ENCODE measurements around the gene ZNF606. TPM values are rescaled to one million over a fixed set of nuclear protein-coding genes. Genes with fewer than 3 reads are reported as not detected.

Gene ZNF606
- 8.2 and 8.3 TPM in 2 replicates for total RNA-seq

DNA sequence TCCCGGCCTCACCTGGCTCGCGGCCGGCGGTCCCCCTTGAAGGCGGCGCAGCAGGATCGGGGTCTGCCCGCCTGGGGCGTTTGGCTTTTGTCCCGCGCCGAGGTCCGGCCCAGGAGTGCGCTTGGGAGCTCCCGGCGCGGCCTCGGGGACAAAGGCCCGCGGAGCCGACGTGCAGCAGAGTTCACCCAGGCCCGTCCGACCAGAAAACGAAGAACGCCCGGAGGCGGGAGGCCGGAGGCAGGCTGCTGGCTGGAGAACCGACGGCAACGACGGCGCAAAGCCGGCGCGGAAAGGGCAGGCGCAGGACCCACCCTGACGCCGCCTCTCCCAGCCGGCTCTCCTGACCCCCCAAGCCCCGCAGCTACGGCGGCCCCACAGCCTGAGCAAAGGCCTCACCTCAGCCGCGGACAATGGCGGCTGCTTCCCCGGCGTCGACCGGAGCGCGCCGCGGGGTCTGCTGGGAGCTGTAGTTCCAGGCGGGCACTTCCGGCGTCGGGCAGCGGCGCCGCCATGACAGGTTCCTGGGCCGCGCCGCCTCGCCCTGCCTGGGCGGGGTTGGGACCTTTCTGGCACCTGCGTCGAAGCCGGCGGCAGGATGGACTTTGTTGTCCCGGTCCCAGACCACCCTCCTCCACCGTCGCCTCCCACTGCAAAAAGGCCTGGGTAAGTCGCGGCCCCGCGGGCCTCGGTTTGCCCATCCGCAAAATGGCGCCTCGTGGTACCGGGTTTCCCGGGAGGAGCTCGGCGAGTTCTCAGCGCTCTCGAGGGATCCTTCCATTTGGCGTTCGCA is at the start of gene ZNF606:
ZNF606 (minus strand) TSS at position 437 of the 790 bp plus-strand sequence. CDS start 1,501 bp downstream, outside the sequence.

DNA sequence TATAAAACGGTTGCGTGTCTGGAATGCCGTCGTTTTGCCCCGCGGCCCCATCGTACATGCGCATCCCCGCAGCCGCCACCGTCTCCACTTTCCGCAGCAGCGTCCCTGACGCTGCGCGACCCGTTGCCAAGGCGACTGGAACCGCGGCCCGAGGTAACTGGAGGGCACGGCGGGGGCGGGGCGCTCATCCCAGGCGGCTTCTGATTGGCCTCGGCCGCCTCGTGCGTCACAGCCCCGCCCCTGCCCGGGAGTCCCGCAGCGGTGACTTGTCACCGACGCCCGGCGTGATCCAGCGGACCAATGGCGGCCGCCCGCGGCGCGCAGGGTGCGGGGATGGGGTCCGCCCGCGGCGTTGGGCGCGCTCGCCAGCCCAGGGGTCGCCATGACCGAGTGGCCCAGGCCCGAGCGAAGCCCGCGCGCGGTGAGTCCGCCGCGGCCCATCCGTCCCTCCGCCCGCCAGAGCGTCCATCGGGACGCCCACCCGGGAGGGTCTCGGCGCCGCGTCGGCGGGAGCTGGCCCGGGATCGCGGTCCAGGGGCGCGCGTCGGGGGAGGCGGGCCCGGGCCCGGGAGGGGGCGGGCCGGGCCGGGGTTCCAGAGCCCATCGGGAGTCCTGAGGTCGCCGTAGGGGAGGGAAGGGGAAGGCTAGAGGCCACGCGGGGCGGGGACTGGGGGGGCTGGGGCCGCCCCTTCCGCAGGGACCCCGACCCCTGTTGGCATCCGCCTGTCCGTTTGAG is 31.3 kb upstream of the ZNF606 start, which contains the start of gene ZSCAN1:
ZSCAN1 (plus strand) TSS at position 285 of the 736 bp plus-strand sequence. CDS start 3,812 bp downstream, outside the sequence.

DNA sequence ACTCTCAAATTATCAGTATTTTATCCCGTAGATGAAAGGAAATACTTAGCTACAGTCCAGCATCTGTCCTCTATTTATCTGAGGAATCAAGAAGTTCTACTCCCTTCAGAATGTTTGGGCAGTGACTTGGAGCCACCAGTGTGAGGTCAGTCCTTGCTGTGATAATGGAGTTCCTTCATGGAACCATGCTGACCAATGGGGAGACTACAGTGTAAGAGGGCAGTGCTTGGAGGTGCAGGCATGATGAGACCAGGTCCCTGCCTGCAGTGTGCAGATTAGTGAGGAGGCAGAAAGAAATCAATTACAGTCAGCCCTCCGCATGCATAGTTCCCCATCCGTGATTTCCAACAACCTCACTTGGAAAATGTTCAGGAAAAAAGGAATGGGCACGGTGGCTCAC is 28.2 kb downstream of the ZNF606 start, which contains the start of gene C19orf18:
C19orf18 (minus strand) TSS at position 101 of the 400 bp plus-strand sequence. CDS start 102 bp downstream, outside the sequence.

GRCh38 chr19:57947419-57948134 is 55.0 kb downstream of the ZNF606 start, which contains the start of gene ZNF256:
Gene ZNF256, minus strand, starts transcription at chr19:57947706. Its CDS starts 232 bp downstream, at chr19:57947474.

GRCh38 chr19:57934820-57935665 is 67.6 kb downstream of the ZNF606 start, which contains the start of gene ZNF418:
Gene ZNF418, minus strand, starts transcription at chr19:57935402. Its CDS starts 1,580 bp downstream, at chr19:57933822.

Other genes with a start within 250 kb of the ZNF606 start
- gene ZNF586, start 233.1 kb downstream of the ZNF606 start, total RNA-seq: 4.7 and 12.6 TPM in 2 replicates
- 0.85 and 2.6 TPM in 2 replicates for gene ZNF552, start 187.9 kb downstream of the ZNF606 start, total RNA-seq
- 7.9 and 10.6 TPM in 2 replicates for gene ZNF587B, start 172.5 kb downstream of the ZNF606 start, total RNA-seq
- gene ZNF587, start 153.0 kb downstream of the ZNF606 start, total RNA-seq: 9.0 and 15.4 TPM in 2 replicates
- 2.9 and 7.7 TPM in 2 replicates for gene ZNF814, start 113.8 kb downstream of the ZNF606 start, total RNA-seq
- 6.9 and 7.8 TPM in 2 replicates for gene ZNF417, start 86.2 kb downstream of the ZNF606 start, total RNA-seq
- gene ZNF418, start 67.4 kb downstream of the ZNF606 start, total RNA-seq: 2.9 and 3.3 TPM in 2 replicates
- gene ZNF256, start 55.1 kb downstream of the ZNF606 start, total RNA-seq: 2.6 and 3.8 TPM in 2 replicates
- gene C19orf18, start 28.3 kb downstream of the ZNF606 start, total RNA-seq: not detected in 2 replicates
- not detected in 2 replicates for gene ZSCAN1, start 31.2 kb upstream of the ZNF606 start, total RNA-seq
- gene ZNF135, start 56.5 kb upstream of the ZNF606 start, total RNA-seq: 3.3 and 3.4 TPM in 2 replicates
- 34.6 and 41.3 TPM in 2 replicates for gene ZSCAN18, start 95.4 kb upstream of the ZNF606 start, total RNA-seq
- 9.1 and 10.0 TPM in 2 replicates for gene ZNF329, start 148.0 kb upstream of the ZNF606 start, total RNA-seq
- 14.6 and 18.6 TPM in 2 replicates for gene ZNF274, start 180.2 kb upstream of the ZNF606 start, total RNA-seq
- 21.0 and 23.2 TPM in 2 replicates for gene ZNF544, start 226.1 kb upstream of the ZNF606 start, total RNA-seq